HG02973 (cell line): ENCODE data around the gene DPPA4.

Experiments
- ATAC-seq: cut with Tn5 transposase; IDR thresholded peaks from one replicate; pipeline ENCODE4 v1.9.1; 2021; ENCODE audit warnings: moderate library complexity; ENCODE audit not compliant: unreplicated experiment

The DPPA4 gene

DNA sequence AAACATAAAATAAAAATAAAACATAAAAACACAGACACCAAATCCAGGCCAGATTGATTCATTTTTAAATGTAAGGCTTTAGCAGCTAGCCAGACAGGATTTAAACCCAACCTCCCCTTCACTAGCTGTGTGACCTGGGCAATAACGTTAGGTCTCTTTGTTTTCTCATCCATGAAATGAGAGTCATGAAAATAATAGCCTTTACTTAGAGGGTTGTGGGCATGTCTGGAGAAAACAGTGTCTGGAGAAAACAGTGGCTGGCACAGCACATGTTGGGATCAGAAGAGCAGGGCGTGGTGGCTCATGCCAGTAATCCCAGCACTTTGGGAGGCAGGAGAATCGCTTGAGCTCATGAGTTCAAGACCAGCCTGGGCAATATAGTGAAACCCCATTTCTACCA is 1.9 kb upstream of the DPPA4 start:
- ATAC-seq: no peak

DNA sequence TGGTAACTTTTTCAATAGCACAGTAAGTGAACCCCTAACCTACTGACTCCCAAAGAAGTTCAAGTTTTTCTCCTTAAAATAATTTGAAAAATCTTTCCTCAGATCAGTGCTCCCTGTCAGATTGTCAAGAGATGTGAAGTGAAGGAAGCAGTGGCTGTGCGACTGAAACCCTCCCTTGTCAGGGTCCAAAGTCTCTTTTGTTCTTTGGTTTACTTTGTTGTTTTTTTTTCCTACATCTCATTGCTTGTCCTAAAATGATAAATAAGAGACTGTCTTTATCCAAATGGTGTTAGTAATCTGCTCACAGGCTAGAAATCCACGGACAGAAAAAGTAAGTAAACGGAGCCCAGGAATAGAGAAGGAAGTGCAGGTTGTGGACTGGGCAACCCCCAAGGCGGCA is 976 bp upstream of the DPPA4 start:
- no peak for ATAC-seq

DNA sequence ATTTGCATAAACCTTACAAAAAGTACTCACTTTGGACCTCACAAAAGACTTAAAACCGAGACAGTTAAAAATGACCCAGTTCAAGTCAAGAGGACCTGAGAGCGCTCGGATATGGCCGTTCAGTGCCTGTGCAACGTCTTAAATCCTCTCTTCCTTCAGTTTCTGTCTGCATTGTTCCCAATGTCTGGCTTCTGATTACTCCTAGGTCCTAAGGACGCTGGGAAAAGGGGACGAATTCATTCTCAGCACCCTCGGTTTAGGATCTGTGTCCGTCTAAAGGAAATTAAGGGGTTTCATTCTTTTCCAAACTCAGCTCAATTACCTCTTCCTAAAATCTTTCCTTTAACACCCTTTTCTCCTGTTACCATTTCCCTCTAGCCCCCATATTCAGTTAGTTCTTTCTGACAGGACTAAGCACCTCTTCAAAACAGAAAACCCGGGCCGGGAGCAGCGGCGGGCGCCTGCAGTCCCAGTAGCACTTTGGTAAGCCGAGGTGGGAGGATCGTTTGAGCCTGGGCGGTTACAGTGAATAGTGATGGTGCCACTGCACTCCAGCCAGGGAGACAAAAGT is 970 bp downstream of the DPPA4 start:
- ATAC-seq: no peak

DNA sequence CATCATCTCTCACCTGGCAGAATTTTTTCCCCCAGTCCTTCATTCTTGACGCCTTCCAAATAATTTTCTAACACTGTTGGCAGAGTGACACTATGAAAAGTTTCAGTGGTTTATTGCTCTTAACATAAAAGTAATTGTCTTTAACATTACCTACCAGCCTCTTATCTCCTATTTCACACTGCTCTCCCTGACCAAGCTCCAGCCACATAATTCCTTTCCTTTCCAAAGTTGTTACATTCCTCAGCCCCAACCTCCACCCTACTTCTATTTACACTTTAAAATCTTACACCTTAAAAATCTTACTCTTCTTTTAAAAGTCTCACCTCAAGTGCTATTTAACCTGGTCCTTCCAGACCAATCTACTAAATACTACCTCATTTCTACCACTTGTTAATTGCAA is 2.8 kb downstream of the DPPA4 start:
- ATAC-seq: no peak

DNA sequence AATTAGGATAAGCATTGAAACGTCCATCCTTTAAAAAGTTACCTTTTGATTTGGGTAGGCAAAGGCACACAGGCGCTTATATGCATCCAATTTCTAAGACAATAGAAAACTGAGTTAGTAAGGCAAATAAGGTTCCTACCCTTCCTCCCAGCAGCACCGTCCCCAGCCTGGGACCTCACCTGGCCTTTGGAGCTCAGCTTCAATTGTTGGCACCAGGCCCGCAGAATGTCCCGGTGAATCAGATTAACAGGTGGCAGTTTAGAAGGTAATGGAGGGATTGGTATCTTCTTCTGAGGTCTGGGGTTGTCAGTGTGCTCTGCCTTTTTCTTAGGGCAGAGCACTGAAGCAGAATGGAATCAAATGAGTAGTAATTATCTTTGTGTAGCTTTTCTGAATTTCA is 5.7 kb downstream of the DPPA4 start:
- ATAC-seq: no peak

DNA sequence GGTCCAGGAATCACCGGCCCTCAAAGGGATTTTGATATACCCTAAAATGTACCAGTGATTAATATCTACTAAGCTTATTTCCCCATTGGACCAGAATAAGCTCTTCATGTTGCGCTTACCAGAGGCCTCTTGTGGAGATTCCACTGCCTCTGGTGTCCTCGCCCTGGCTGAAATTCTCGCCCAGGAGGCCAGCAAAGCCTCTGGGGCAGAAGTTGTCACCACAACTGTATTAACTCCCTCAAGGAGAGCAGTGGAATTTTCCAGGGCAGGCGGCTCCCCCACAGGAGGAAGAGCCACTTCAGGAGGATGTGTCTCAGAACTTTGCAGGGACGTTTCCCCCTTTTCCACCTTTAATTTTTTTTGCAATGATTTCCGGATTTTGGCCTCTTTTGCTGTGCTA is 6.9 kb downstream of the DPPA4 start:
- no peak for ATAC-seq

DNA sequence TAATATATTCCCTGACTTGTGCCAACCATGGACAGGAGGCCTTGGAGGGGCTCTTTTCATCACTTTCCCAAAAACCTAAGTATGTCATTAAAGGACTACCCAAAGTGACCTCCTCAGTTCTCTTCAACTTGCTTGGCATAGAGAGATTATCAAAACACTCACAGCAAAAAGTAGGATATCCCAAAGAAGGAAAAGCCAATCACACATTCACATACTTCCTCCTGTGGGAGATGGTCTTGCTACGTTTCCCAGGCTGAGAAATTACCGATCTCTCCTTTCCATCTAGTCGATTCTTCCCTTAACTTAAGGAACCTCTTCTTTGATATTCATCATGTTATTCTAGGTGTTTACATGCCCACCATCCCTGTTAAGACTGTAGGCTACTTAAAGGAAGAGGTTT is 9.1 kb downstream of the DPPA4 start:
- no peak for ATAC-seq

DNA sequence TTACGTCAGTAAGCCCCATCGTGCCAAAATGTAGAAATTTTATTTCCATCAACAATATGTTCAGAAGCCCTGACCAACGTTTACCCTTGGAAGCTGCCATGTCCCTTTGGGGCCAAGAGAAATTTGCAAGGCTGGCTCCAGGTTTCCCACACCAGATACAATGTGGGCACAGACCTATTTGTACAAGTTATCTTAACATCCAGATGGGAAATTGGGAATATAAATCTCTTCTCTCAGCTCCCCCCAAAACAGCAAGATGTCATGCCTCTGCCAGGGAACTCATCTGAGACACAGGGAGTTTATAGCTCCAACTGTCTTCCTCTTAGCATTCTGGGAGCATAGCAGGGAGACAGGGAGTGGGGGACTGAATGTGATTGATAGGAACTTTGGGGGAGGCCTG is 11.7 kb downstream of the DPPA4 start:
- ATAC-seq: no peak

DNA sequence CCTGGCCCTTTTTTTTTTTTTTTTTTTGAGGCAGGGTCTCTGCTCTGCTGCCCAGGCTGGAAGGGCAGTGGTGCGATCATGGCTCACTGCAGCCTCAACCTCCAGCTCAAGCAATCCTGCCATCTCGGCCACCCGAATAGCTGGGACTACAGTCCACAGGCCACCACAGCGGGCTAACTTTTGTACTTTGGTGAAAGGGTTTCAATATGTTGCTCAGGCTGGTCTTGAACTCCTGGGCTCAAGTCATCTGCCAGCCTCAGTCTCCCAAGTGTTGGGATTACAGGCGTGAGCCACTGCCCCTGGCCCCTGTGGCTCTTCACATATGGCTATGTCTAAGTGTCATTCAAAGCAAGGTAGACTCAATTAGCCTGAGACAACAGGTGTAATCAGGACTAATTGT is 12.2 kb downstream of the DPPA4 start:
- no peak for ATAC-seq

DNA sequence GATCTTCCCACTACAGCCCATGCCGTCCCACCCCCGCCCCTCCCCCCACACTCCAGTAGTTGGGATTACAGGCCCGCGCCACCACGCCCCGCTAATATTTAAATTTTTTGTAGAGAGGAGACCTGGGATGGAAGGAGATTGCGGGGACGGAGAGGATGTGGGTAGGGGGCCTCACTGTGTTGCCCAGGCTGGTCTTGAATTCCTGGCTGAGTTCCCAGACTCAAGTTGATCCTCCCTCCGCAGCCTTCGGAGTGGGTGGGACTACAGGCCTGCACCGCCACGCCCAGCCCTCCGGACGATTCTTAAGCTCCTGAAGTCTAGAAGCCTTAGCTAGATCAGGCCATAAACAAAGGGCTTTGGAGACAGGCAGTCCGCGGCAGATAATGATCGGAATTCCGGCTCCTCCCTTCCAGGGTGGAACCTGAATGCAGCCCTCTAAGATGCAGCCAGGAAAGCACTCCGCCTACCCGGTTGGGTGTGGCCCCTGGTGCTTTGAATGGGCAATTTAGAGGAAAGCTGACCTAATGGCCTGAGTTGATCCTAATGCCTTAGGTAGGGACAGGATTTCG is 21.1 kb downstream of the DPPA4 start, which contains the start of gene DPPA2:
DPPA2 (minus strand) TSS at position 356 of the 569 bp plus-strand sequence. CDS start 1,975 bp downstream, outside the sequence.
- ATAC-seq: no peak

DNA sequence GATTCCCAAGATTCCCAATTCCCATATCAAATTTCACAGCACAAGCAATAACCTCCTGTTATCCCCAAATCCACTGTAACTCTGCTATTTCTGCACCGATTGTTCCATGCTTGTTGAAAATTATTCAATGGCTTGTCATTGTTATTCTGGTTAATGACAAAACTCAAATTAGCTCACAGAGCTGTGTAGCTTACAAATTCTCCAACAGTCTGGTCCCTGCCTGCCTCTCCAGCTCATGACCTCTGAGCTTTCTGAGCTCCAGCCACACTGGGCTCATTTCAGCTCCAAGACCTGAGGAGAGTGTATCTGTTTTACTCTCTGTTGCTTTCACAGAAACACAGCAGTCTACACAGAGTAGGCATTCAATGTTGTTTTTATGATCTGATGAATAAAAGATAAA is 24.3 kb downstream of the DPPA4 start:
- ATAC-seq: no peak

DNA sequence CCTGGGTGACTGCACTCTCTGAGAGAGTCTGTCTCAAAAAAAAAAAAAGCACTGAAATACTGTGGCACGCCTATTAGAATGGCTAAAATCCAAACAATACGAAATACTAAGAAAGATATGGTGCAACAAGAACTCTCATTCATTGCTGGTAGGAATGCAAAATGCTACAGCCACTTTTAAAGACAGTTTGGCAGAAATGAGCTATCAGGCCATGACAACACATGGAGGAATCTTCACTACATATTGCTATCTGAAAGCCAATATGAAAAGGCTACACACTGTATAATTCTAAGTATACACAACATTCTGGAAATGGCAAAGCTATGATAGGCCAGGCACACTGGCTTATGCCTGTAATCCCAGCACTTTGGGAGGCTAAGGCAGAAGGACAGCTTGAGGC is 39.9 kb downstream of the DPPA4 start:
- no peak for ATAC-seq

DNA sequence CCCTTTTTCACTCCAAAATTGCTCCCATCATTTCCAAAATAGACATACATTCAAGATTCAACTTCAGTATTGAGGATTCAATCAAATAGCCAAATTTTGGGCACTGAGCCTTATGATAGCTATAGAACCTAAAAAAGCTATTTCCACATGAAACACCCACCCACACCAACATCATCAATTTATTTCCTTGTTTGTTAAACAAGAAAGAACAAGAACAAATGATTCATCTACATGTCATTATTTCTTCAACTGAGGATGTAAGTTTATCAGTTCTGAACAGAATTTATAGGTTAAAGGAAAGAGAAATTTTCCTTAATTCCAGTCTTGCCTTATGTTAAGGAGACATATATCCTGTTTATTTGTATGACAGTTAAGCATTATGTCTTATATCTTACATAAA is 53.3 kb downstream of the DPPA4 start:
- no peak for ATAC-seq

DNA sequence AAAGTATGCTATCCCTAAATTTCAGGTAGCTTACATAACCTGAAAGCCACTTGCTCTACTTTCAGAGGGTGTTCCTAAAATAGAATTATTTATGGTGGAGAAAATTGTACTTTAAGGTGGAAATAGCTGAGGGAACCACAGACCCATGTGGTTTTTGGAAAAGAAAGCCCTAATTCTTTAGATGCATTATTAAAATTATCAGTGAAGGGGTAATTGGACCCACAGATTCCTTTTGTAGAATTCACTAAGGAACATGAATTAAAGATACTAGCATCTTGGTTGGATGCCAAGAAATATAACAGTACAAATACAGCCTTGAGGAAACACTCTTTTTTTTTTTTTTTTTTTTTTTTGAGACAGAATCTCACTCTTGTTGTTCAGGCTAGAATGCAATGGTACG is 58.8 kb downstream of the DPPA4 start:
- ATAC-seq: no peak

DNA sequence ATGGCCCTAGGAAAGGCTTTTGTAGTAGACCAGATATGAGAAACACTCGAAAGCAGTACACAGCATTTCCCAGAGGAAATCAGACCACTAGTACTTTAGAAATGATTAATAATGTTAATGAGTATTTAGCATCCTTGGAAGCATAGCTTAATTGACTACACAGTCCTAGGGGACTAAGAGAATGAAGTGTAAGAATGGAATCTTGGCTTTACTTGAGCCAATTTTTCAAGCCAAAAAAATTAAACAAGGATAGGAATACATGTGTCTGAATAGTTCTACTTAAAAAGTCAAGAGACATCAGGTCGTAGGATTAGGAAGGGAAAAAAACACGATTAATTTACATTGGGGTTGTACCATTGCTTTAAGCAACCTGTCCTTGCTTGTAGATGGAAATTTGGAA is 59.2 kb downstream of the DPPA4 start:
- no peak for ATAC-seq
